Measurements from ENCODE around the gene POTEF. TPM values are rescaled to one million over a fixed set of nuclear protein-coding genes. Genes with fewer than 3 reads are reported as not detected.
"Not testable (repeated sequence)": the region's sequence is repeated elsewhere in the genome, so short reads cannot be mapped to it uniquely, and the experiment has no call there.

The POTEF gene
- polyA plus RNA-seq, 2 of the 4 experiments (the other 2 are of a cell fraction) = 0.06 TPM; not detected in 1

- H3K4me3 ChIP-seq; H3K9me3 ChIP-seq; H3K4me1 ChIP-seq; DNase-seq (ENCODE audit: low read depth in 1 of 2, low spot score in 1 of 2); POLR2A ChIA-PET; H3K4me2 ChIP-seq; FAIRE-seq; H3K27ac ChIP-seq; CTCF ChIA-PET: not testable (repeated sequence)
- ATAC-seq = peak in 1 of 2 experiments; percentile 38; a peak in 3 of 6 replicates
- WGBS (ENCODE audit: missing lambda C conversion rate) = no CpG with 5 or more reads among the region's 9 CpGs
These were observed 1.3 kb downstream of the POTEF start for GRCh38 chr2:130127726-130128125.

- H3K27ac ChIP-seq; FAIRE-seq; DNase-seq (ENCODE audit: low read depth in 1 of 2, low spot score in 1 of 2); H3K9me3 ChIP-seq; CTCF ChIA-PET; ATAC-seq; H3K4me1 ChIP-seq; POLR2A ChIA-PET; H3K4me2 ChIP-seq; H3K4me3 ChIP-seq: not testable (repeated sequence)
- 82% methylated on average over 29 of the region's 45 CpGs for WGBS (ENCODE audit: missing lambda C conversion rate)
These were observed 8.1 kb downstream of the POTEF start for GRCh38 chr2:130120924-130121323.

- ATAC-seq; H3K4me1 ChIP-seq; POLR2A ChIA-PET; CTCF ChIA-PET; H3K9me3 ChIP-seq; FAIRE-seq; DNase-seq (ENCODE audit: low read depth in 1 of 2, low spot score in 1 of 2); H3K27ac ChIP-seq; H3K4me2 ChIP-seq; H3K4me3 ChIP-seq: not testable (repeated sequence)
- 61% methylated on average over 5 of the region's 8 CpGs for WGBS (ENCODE audit: missing lambda C conversion rate)
These were observed 26.2 kb downstream of the POTEF start for GRCh38 chr2:130102597-130103363.

- H3K27ac ChIP-seq; H3K4me1 ChIP-seq; ATAC-seq; POLR2A ChIA-PET; CTCF ChIA-PET; DNase-seq (ENCODE audit: low read depth in 1 of 2, low spot score in 1 of 2); H3K4me2 ChIP-seq; H3K9me3 ChIP-seq; H3K4me3 ChIP-seq; FAIRE-seq: not testable (repeated sequence)
- no CpG with 5 or more reads among the region's 5 CpGs for WGBS (ENCODE audit: missing lambda C conversion rate)
These were observed 66.4 kb downstream of the POTEF start for GRCh38 chr2:130062645-130063044.

- WGBS (ENCODE audit: missing lambda C conversion rate) = no CpG with 5 or more reads among the region's 10 CpGs
- H3K27ac ChIP-seq; CTCF ChIA-PET; H3K4me3 ChIP-seq; ATAC-seq; DNase-seq (ENCODE audit: low read depth in 1 of 2, low spot score in 1 of 2); H3K4me1 ChIP-seq; POLR2A ChIA-PET; H3K4me2 ChIP-seq; H3K9me3 ChIP-seq; FAIRE-seq: not testable (repeated sequence)
These were observed 69.0 kb downstream of the POTEF start for GRCh38 chr2:130059982-130060381.

- ATAC-seq; CTCF ChIA-PET; H3K4me1 ChIP-seq; H3K4me3 ChIP-seq; H3K4me2 ChIP-seq; H3K9me3 ChIP-seq; DNase-seq (ENCODE audit: low read depth in 1 of 2, low spot score in 1 of 2); H3K27ac ChIP-seq; FAIRE-seq; POLR2A ChIA-PET: not testable (repeated sequence)
- WGBS (ENCODE audit: missing lambda C conversion rate) = 51% methylated on average over 3 of the region's 7 CpGs
These were observed 72.7 kb downstream of the POTEF start for GRCh38 chr2:130056336-130056735.

GRCh38 chr2:130053217-130053911 is 75.7 kb downstream of the POTEF start:
- ATAC-seq; H3K4me2 ChIP-seq; POLR2A ChIA-PET; H3K4me1 ChIP-seq; DNase-seq (ENCODE audit: low read depth in 1 of 2, low spot score in 1 of 2); FAIRE-seq; CTCF ChIA-PET; H3K4me3 ChIP-seq; H3K27ac ChIP-seq; H3K9me3 ChIP-seq: not testable (repeated sequence)
- WGBS (ENCODE audit: missing lambda C conversion rate) = 33% methylated on average over 1 of the region's 7 CpGs

GRCh38 chr2:130052376-130052775 is 76.6 kb downstream of the POTEF start:
- H3K4me3 ChIP-seq; CTCF ChIA-PET; POLR2A ChIA-PET; H3K4me2 ChIP-seq; ATAC-seq; FAIRE-seq; H3K4me1 ChIP-seq; DNase-seq (ENCODE audit: low read depth in 1 of 2, low spot score in 1 of 2); H3K27ac ChIP-seq; H3K9me3 ChIP-seq: not testable (repeated sequence)
- 56% methylated on average over 3 of the region's 5 CpGs for WGBS (ENCODE audit: missing lambda C conversion rate)

GRCh38 chr2:130048422-130048821 is 80.6 kb downstream of the POTEF start:
- WGBS (ENCODE audit: missing lambda C conversion rate) = 8% methylated on average over 1 of the region's 4 CpGs
- ATAC-seq = peak in 1 of 2 experiments; percentile 19; a peak in 1 of 6 replicates
- CTCF ChIA-PET; FAIRE-seq; H3K27ac ChIP-seq; DNase-seq (ENCODE audit: low read depth in 1 of 2, low spot score in 1 of 2); H3K9me3 ChIP-seq; H3K4me3 ChIP-seq; H3K4me2 ChIP-seq; POLR2A ChIA-PET; H3K4me1 ChIP-seq: not testable (repeated sequence)

- H3K27ac ChIP-seq; POLR2A ChIA-PET; ATAC-seq; H3K4me3 ChIP-seq; H3K9me3 ChIP-seq; FAIRE-seq; DNase-seq (ENCODE audit: low read depth in 1 of 2, low spot score in 1 of 2); H3K4me1 ChIP-seq; CTCF ChIA-PET; H3K4me2 ChIP-seq: not testable (repeated sequence)
- 56% methylated on average over 15 of the region's 16 CpGs for WGBS (ENCODE audit: missing lambda C conversion rate)
These were observed 90.8 kb downstream of the POTEF start for GRCh38 chr2:130038265-130038603.

GRCh38 chr2:130025931-130026330 is 103.1 kb downstream of the POTEF start:
- H3K27ac ChIP-seq, CTCF ChIA-PET, POLR2A ChIA-PET, FAIRE-seq, H3K9me3 ChIP-seq, H3K4me2 ChIP-seq, H3K4me1 ChIP-seq, H3K4me3 ChIP-seq, ATAC-seq: not testable (repeated sequence)
- 0% methylated on average over 1 of the region's 1 CpG for WGBS (ENCODE audit: missing lambda C conversion rate)
- peak in 1 of 2 experiments; percentile 20 for DNase-seq (ENCODE audit: low read depth in 1 of 2, low spot score in 1 of 2)

Measured in A549 (cell line).